ENCODE results near the gene SERPINA9. TPM values are rescaled to one million over a fixed set of nuclear protein-coding genes. Genes with fewer than 3 reads are reported as not detected.

Gene SERPINA9
- total RNA-seq, 1 experiment from 2014 or later, result not detected

- DNase-seq, result no peak
- intact Hi-C loops (cut with micrococcal nuclease; ENCODE audit: unreplicated experiment), result no loop called here
- CTCF ChIA-PET, result interaction anchor here (2.4 kb wide), 1 partner anchor 40 kb away, joined by 6 read pairs; no protein-coding TSS in a partner anchor
- no peak for TF ChIP-seq CTCF (IDR thresholded peaks at IDR 0.05; ENCODE audit: unreplicated experiment)
- H3K9me3 Mint-ChIP-seq (ENCODE audit: low read depth, unreplicated experiment), result no peaks in the 10 kb centered on the region
- H3K4me1 Mint-ChIP-seq (ENCODE audit: low read depth, unreplicated experiment), result no peaks in the 10 kb centered on the region
- no peak overlapping the region for H3K27ac Mint-ChIP-seq (ENCODE audit: unreplicated experiment)
- H3K4me3 Mint-ChIP-seq (ENCODE audit: low read depth, unreplicated experiment), result no peak overlapping the region
- peaks cover 93% of the 10 kb centered on the region for H3K27me3 Mint-ChIP-seq (ENCODE audit: unreplicated experiment)
- no TSS peak for BruUV-seq (replicated peaks)
- no peaks in the 10 kb centered on the region for H3K36me3 Mint-ChIP-seq (ENCODE audit: insufficient read depth, unreplicated experiment)
Measured at GRCh38 chr14:94446126-94446525, 29.9 kb downstream of the SERPINA9 start.

GRCh38 chr14:94445003-94445402, 31.0 kb downstream of the SERPINA9 start:
- Mint-ChIP-seq H3K27ac (ENCODE audit: unreplicated experiment) (no peak overlapping the region), H3K36me3 (ENCODE audit: insufficient read depth, unreplicated experiment) (no peaks in the 10 kb centered on the region), H3K9me3 (ENCODE audit: low read depth, unreplicated experiment) (no peaks in the 10 kb centered on the region), H3K27me3 (ENCODE audit: unreplicated experiment) (peaks cover 93% of the 10 kb centered on the region), H3K4me1 (ENCODE audit: low read depth, unreplicated experiment) (no peaks in the 10 kb centered on the region), H3K4me3 (ENCODE audit: low read depth, unreplicated experiment) (no peak overlapping the region)
- DNase-seq, result no peak
- BruUV-seq (replicated peaks), result no TSS peak
- TF ChIP-seq CTCF (IDR thresholded peaks at IDR 0.05; ENCODE audit: unreplicated experiment), result no peak
- CTCF ChIA-PET, result interaction anchor here (0.6 to 2.4 kb wide), 3 partner anchors 11 to 240 kb away, joined by 3 to 6 read pairs (median 3); no protein-coding TSS in a partner anchor
- intact Hi-C loops (cut with micrococcal nuclease; ENCODE audit: unreplicated experiment), result no loop called here

- no peak overlapping the region for H3K27ac Mint-ChIP-seq (ENCODE audit: unreplicated experiment)
- BruUV-seq (replicated peaks), result no TSS peak
- H3K9me3 Mint-ChIP-seq (ENCODE audit: low read depth, unreplicated experiment), result no peaks in the 10 kb centered on the region
- CTCF ChIA-PET, result interaction anchor here (0.5 kb wide), 1 partner anchor 169 kb away, joined by 3 read pairs; no protein-coding TSS in a partner anchor
- peaks cover 71% of the 10 kb centered on the region for H3K27me3 Mint-ChIP-seq (ENCODE audit: unreplicated experiment)
- H3K36me3 Mint-ChIP-seq (ENCODE audit: insufficient read depth, unreplicated experiment), result no peaks in the 10 kb centered on the region
- H3K4me1 Mint-ChIP-seq (ENCODE audit: low read depth, unreplicated experiment), result no peaks in the 10 kb centered on the region
- H3K4me3 Mint-ChIP-seq (ENCODE audit: low read depth, unreplicated experiment), result no peak overlapping the region
- TF ChIP-seq CTCF (IDR thresholded peaks at IDR 0.05; ENCODE audit: unreplicated experiment), result no peak
- intact Hi-C loops (cut with micrococcal nuclease; ENCODE audit: unreplicated experiment), result no loop called here
- DNase-seq, result no peak
Measured at GRCh38 chr14:94441531-94442205, 34.3 kb downstream of the SERPINA9 start.

GRCh38 chr14:94441130-94441529, 34.9 kb downstream of the SERPINA9 start:
- intact Hi-C loops (cut with micrococcal nuclease; ENCODE audit: unreplicated experiment), result no loop called here
- no peak for TF ChIP-seq CTCF (IDR thresholded peaks at IDR 0.05; ENCODE audit: unreplicated experiment)
- Mint-ChIP-seq H3K27me3 (ENCODE audit: unreplicated experiment) (peaks cover 65% of the 10 kb centered on the region), H3K9me3 (ENCODE audit: low read depth, unreplicated experiment) (no peaks in the 10 kb centered on the region), H3K27ac (ENCODE audit: unreplicated experiment) (no peak overlapping the region), H3K4me3 (ENCODE audit: low read depth, unreplicated experiment) (no peak overlapping the region), H3K4me1 (ENCODE audit: low read depth, unreplicated experiment) (no peaks in the 10 kb centered on the region), H3K36me3 (ENCODE audit: insufficient read depth, unreplicated experiment) (no peaks in the 10 kb centered on the region)
- BruUV-seq (replicated peaks), result no TSS peak
- CTCF ChIA-PET, result interaction anchor here (0.5 kb wide), 1 partner anchor 169 kb away, joined by 3 read pairs; no protein-coding TSS in a partner anchor
- no peak for DNase-seq
